Measurements from ENCODE around the gene SUPT20H.

Gene SUPT20H

GRCh38 chr13:37102896-37103295 lies 43.4 kb upstream of the SUPT20H start:
- CTCF ChIA-PET: no interaction called here
- POLR2A ChIA-PET: no interaction called here

GRCh38 chr13:37101201-37101600 lies 41.7 kb upstream of the SUPT20H start:
- ChIA-PET POLR2A (no interaction called here), CTCF (no interaction called here)
- no peak for DNase-seq (ENCODE audit: extremely low spot score)
- TF ChIP-seq CTCF (IDR thresholded peaks at IDR 0.05; ENCODE audit: control extremely low read depth, extremely low read depth, low read depth, missing control alignments): no peak

More at GRCh38 chr13:37102896-37103295, 43.4 kb upstream of the SUPT20H start:
- no peak for DNase-seq (ENCODE audit: extremely low spot score)
- TF ChIP-seq CTCF (IDR thresholded peaks at IDR 0.05; ENCODE audit: control extremely low read depth, extremely low read depth, low read depth, missing control alignments): no peak

- ChIA-PET POLR2A (no interaction called here), CTCF (no interaction called here)
- TF ChIP-seq CTCF (IDR thresholded peaks at IDR 0.05; ENCODE audit: control extremely low read depth, extremely low read depth, low read depth, missing control alignments): no peak
- DNase-seq (ENCODE audit: extremely low spot score): no peak
These were observed 41.2 kb upstream of the SUPT20H start for GRCh38 chr13:37100731-37101130.

GRCh38 chr13:37097076-37097475 lies 37.6 kb upstream of the SUPT20H start:
- no peak for DNase-seq (ENCODE audit: extremely low spot score)
- CTCF ChIA-PET: no interaction called here
- POLR2A ChIA-PET: no interaction called here
- no peak for TF ChIP-seq CTCF (IDR thresholded peaks at IDR 0.05; ENCODE audit: control extremely low read depth, extremely low read depth, low read depth, missing control alignments)

GRCh38 chr13:37094840-37095239 lies 35.4 kb upstream of the SUPT20H start:
- DNase-seq (ENCODE audit: extremely low spot score): no peak
- no peak for TF ChIP-seq CTCF (IDR thresholded peaks at IDR 0.05; ENCODE audit: control extremely low read depth, extremely low read depth, low read depth, missing control alignments)
- POLR2A ChIA-PET: no interaction called here
- CTCF ChIA-PET: no interaction called here

GRCh38 chr13:37094099-37094498 lies 34.6 kb upstream of the SUPT20H start:
- no peak for DNase-seq (ENCODE audit: extremely low spot score)
- TF ChIP-seq CTCF (IDR thresholded peaks at IDR 0.05; ENCODE audit: control extremely low read depth, extremely low read depth, low read depth, missing control alignments): no peak
- CTCF ChIA-PET: no interaction called here
- POLR2A ChIA-PET: no interaction called here

GRCh38 chr13:37091835-37092234 lies 32.3 kb upstream of the SUPT20H start:
- DNase-seq (ENCODE audit: extremely low spot score): no peak
- CTCF ChIA-PET: interaction anchor here (1.6 kb wide), 1 partner anchor 8 kb away, joined by 5 read pairs; no protein-coding TSS in a partner anchor
- no peak for TF ChIP-seq CTCF (IDR thresholded peaks at IDR 0.05; ENCODE audit: control extremely low read depth, extremely low read depth, low read depth, missing control alignments)
- POLR2A ChIA-PET: no interaction called here
